Measurements from ENCODE around the gene APOLD1. TPM values are rescaled to one million over a fixed set of nuclear protein-coding genes. Genes with fewer than 3 reads are reported as not detected.

Gene APOLD1
- polyA plus RNA-seq, 1 donor from 2014 or later: 1.1 TPM

- no peak overlapping the region for H3K27ac ChIP-seq (ENCODE audit: low read length)
- no peaks in the 10 kb centered on the region for H3F3A ChIP-seq (ENCODE audit: insufficient read depth, low read length, poor library complexity, severe bottlenecking)
- no peaks in the 10 kb centered on the region for H3K9me3 ChIP-seq (ENCODE audit: low read length)
- H2AFZ ChIP-seq (ENCODE audit: low read depth, low read length): no peak overlapping the region
- no peaks in the 10 kb centered on the region for H3K27me3 ChIP-seq (ENCODE audit: insufficient read depth, low read depth, low read length)
- H3K4me3 ChIP-seq (ENCODE audit: low read length): peak overlapping the region; percentile 76
- H3K36me3 ChIP-seq (ENCODE audit: insufficient read depth, low read length): no peaks in the 10 kb centered on the region
- H3K79me2 ChIP-seq (replicated peaks; ENCODE audit: insufficient read depth, low read length): peaks cover 29% of the 10 kb centered on the region
- H3K9me2 ChIP-seq (ENCODE audit: insufficient read depth, low read length): no peaks in the 10 kb centered on the region
- H4K20me1 ChIP-seq (ENCODE audit: insufficient read depth): no peaks in the 10 kb centered on the region
- TF ChIP-seq EP300 (conservative IDR thresholded peaks at IDR 0.05; ENCODE audit: poor library complexity, severe bottlenecking) (no peak), TAF1 (IDR thresholded peaks at IDR 0.05; ENCODE audit: low read depth) (no peak), REST (IDR thresholded peaks at IDR 0.05; ENCODE audit: borderline replicate concordance) (no peak), CTCF (IDR thresholded peaks at IDR 0.05; ENCODE audit: poor library complexity, severe bottlenecking) (no peak), RAD21 (conservative IDR thresholded peaks at IDR 0.05) (no peak), SMC3 (conservative IDR thresholded peaks at IDR 0.05; ENCODE audit: poor library complexity) (no peak)
- no peak overlapping the region for H3K4me2 ChIP-seq (ENCODE audit: low read length)
- no peak overlapping the region for H3K9ac ChIP-seq (ENCODE audit: low read length)
These were observed 27.2 kb downstream of the APOLD1 start for GRCh38 chr12:12812618-12813119.

- H3K36me3 ChIP-seq (ENCODE audit: insufficient read depth, low read length): no peaks in the 10 kb centered on the region
- H4K20me1 ChIP-seq (ENCODE audit: insufficient read depth): no peaks in the 10 kb centered on the region
- peak within 1 kb of the TSS; percentile 76 for H3K4me3 ChIP-seq (ENCODE audit: low read length)
- peak within 1 kb of the TSS; percentile 21 for H3K27ac ChIP-seq (ENCODE audit: low read length)
- H3K9me2 ChIP-seq (ENCODE audit: insufficient read depth, low read length): no peaks in the 10 kb centered on the region
- H2AFZ ChIP-seq (ENCODE audit: low read depth, low read length): peak within 1 kb of the TSS; percentile 56
- no peaks in the 10 kb centered on the region for H3K9me3 ChIP-seq (ENCODE audit: low read length)
- no peaks in the 10 kb centered on the region for H3K27me3 ChIP-seq (ENCODE audit: insufficient read depth, low read depth, low read length)
- H3K4me2 ChIP-seq (ENCODE audit: low read length): peak within 1 kb of the TSS; percentile 75
- peaks cover 29% of the 10 kb centered on the region for H3K79me2 ChIP-seq (replicated peaks; ENCODE audit: insufficient read depth, low read length)
- TF ChIP-seq REST (IDR thresholded peaks at IDR 0.05; ENCODE audit: borderline replicate concordance) (peak; percentile 34), POLR2AphosphoS5 (IDR thresholded peaks at IDR 0.05) (peak; percentile 84), SMC3 (conservative IDR thresholded peaks at IDR 0.05; ENCODE audit: poor library complexity) (peak; percentile 73), EP300 (conservative IDR thresholded peaks at IDR 0.05; ENCODE audit: poor library complexity, severe bottlenecking) (no peak), CTCF (IDR thresholded peaks at IDR 0.05; ENCODE audit: poor library complexity, severe bottlenecking) (peak; percentile 98), RAD21 (conservative IDR thresholded peaks at IDR 0.05) (peak; percentile 58), EZH2 (IDR thresholded peaks at IDR 0.05; ENCODE audit: borderline replicate concordance, insufficient read depth, low read length, poor library complexity, severe bottlenecking) (no peak), TAF1 (IDR thresholded peaks at IDR 0.05; ENCODE audit: low read depth) (peak; percentile 40), MXI1 (conservative IDR thresholded peaks at IDR 0.05; ENCODE audit: poor library complexity, severe bottlenecking) (peak; percentile 98)
- H3F3A ChIP-seq (ENCODE audit: insufficient read depth, low read length, poor library complexity, severe bottlenecking): no peaks in the 10 kb centered on the region
- H3K9ac ChIP-seq (ENCODE audit: low read length): peak within 1 kb of the TSS; percentile 68
These were observed 28.0 kb downstream of the APOLD1 start, which contains the start of gene DDX47 for GRCh38 chr12:12813120-12814101. Gene DDX47, plus strand, starts transcription at chr12:12813346. Its CDS starts 22 bp downstream, at chr12:12813368.

Measured in neural cell (in vitro differentiated cells).